ENCODE data around the gene PTPRG. TPM values are rescaled to one million over a fixed set of nuclear protein-coding genes. Genes with fewer than 3 reads are reported as not detected.

The PTPRG gene
- total and polyA plus RNA-seq, 2 of the 13 experiments (the other 11 are each of a cell fraction or from before 2014, with no cell fraction given): 8.0 to 25.3 TPM

GRCh38 chr3:61682671-61683548 is 121.5 kb downstream of the PTPRG start:
- WGBS (ENCODE audit: low lambda C conversion rate): 87% methylated on average over 10 of the region's 10 CpGs
- BruUV-seq (replicated peaks): no TSS peak
- no peak for ATAC-seq
- CTCF ChIA-PET (ENCODE audit: low intra/inter-chr PET ratio, low total read pairs): no interaction called here
- peaks cover 24% of the 10 kb centered on the region for H3K4me1 ChIP-seq (ENCODE audit: insufficient read depth, low read length)
- intact Hi-C loops (cut with micrococcal nuclease; ENCODE audit: unreplicated experiment): no loop called here
- H3K9ac ChIP-seq (ENCODE audit: insufficient read depth, low read depth, low read length): no peak overlapping the region
- TF ChIP-seq CREB1 (IDR thresholded peaks at IDR 0.05): peak; percentile 63
- no peak for TF ChIP-seq CREB1 (CRISPR knock-in tag; IDR thresholded peaks at IDR 0.05)
- no peak for TF ChIP-seq CENPBD1 (CRISPR knock-in tag; IDR thresholded peaks at IDR 0.05; ENCODE audit: borderline replicate concordance, low read depth)
- no peak for TF ChIP-seq ZNF18 (CRISPR knock-in tag; IDR thresholded peaks at IDR 0.05; ENCODE audit: insufficient replicate concordance)
- no peaks in the 10 kb centered on the region for H3K27me3 ChIP-seq (ENCODE audit: control insufficient read depth in 1 of 2, insufficient read depth in 2 of 2, low read length in 2 of 2)
- no peak overlapping the region for H2AFZ ChIP-seq (ENCODE audit: low read length)
- no peaks in the 10 kb centered on the region; a peak in 1 of 5 replicates for H3K36me3 ChIP-seq (replicated peaks in 1 of 2; ENCODE audit: control insufficient read depth in 1 of 2, insufficient read depth in 2 of 2, low read length in 2 of 2)
- no peak overlapping the region for H3K27ac ChIP-seq (ENCODE audit: extremely low read length, insufficient read depth, low read length)
- peaks cover 16% of the 10 kb centered on the region for H3K79me2 ChIP-seq (ENCODE audit: insufficient read depth, low read length)
- no peak overlapping the region for H3K4me2 ChIP-seq (ENCODE audit: low read depth, low read length)
- H4K20me1 ChIP-seq (ENCODE audit: insufficient read depth, low read length): no peaks in the 10 kb centered on the region
- H3K4me3 ChIP-seq (replicated peaks in 1 of 3; ENCODE audit: insufficient read depth in 1 of 3, low read depth in 2 of 3, low read length in 3 of 3): no peak overlapping the region
- no peak for DNase-seq (ENCODE audit: low spot score)
- no peak for FAIRE-seq
- no peaks in the 10 kb centered on the region for H3K9me3 ChIP-seq (ENCODE audit: low read length)
- POLR2A ChIA-PET: no interaction called here
- in situ Hi-C loops (cut with HindIII; ENCODE audit: extremely low pct_ligation_motif_present, low pct_unique_long_range_greater_than_20kb): no loop called here

All from HepG2 (cell line).